DND-41 (cell line): Measurements from ENCODE around the gene AANAT.

Experiments
- ATAC-seq: fragments of 200-7000 bp; cut with Tn5 transposase; 3 replicates; pipeline ENCODE4 v1.9.1; 2021; ENCODE audit warnings: low read depth; ENCODE audit not compliant: insufficient read depth
- DNase-seq: peaks from one replicate; pipeline ENCODE4 v3.0.0-alpha.2; 2020
- H2AFZ ChIP-seq: 2 replicates; pipeline ENCODE4 v1.6.0; 2012; ENCODE audit warnings: low read depth, low read length
- H3K27ac ChIP-seq: 2 replicates; pipeline ENCODE4 v1.5.1; 2012; ENCODE audit warnings: low read length, inconsistent platforms
- H3K27me3 ChIP-seq: fragments of 200-600 bp; sonication (generic); 2 replicates; pipeline ENCODE4 v1.6.0; 2012; ENCODE audit warnings: low read length, mild to moderate bottlenecking, inconsistent platforms; ENCODE audit not compliant: insufficient read depth, poor library complexity
- H3K36me3 ChIP-seq: 2 replicates; pipeline ENCODE4 v1.5.1; 2012; ENCODE audit warnings: low read length, inconsistent platforms; ENCODE audit not compliant: insufficient read depth
- H3K4me1 ChIP-seq: 2 replicates; pipeline ENCODE4 v1.5.1; 2012; ENCODE audit warnings: mild to moderate bottlenecking, low read length; ENCODE audit not compliant: insufficient read depth
- H3K4me2 ChIP-seq: 2 replicates; pipeline ENCODE4 v1.6.0; 2012; ENCODE audit warnings: mild to moderate bottlenecking, moderate library complexity, low read length, inconsistent platforms; ENCODE audit not compliant: insufficient read depth
- H3K4me3 ChIP-seq, 2 experiments: fragments of 200-600 bp in 1 of 2; shearing (Covaris generic) in 1 of 2; 2 replicates each; pipeline ENCODE4 v1.5.1; 2012 to 2016; ENCODE audit warnings: inconsistent platforms in 2 of 2, low read length in 2 of 2, mild to moderate bottlenecking in 2 of 2, low read depth in 1 of 2, moderate library complexity in 1 of 2
- H3K79me2 ChIP-seq: 2 replicates; pipeline ENCODE4 v1.6.0; 2012; ENCODE audit warnings: low read length, inconsistent platforms; ENCODE audit not compliant: insufficient read depth
- H3K9ac ChIP-seq: 2 replicates; pipeline ENCODE4 v1.6.0; 2012; ENCODE audit warnings: low read depth, mild to moderate bottlenecking, inconsistent platforms, low read length, moderate library complexity
- H3K9me3 ChIP-seq: 2 replicates; pipeline ENCODE4 v1.5.1; 2012; ENCODE audit warnings: low read length, moderate library complexity, mild to moderate bottlenecking, inconsistent platforms; ENCODE audit not compliant: insufficient read depth, severe bottlenecking
- H4K20me1 ChIP-seq: 2 replicates; pipeline ENCODE4 v1.6.0; 2012; ENCODE audit warnings: low read length; ENCODE audit not compliant: insufficient read depth
- EZH2 ChIP-seq: IDR thresholded peaks from 3 replicates; pipeline ENCODE4 v1.6.1; 2012; ENCODE audit warnings: borderline replicate concordance, low read depth, mild to moderate bottlenecking, moderate library complexity, low read length, inconsistent platforms; ENCODE audit not compliant: severe bottlenecking
- TF ChIP-seq, protein P1 (sequence below): IDR thresholded peaks from 2 replicates; pipeline ENCODE4 v1.5.1; 2012; ENCODE audit warnings: borderline replicate concordance, low read length, moderate library complexity, mild to moderate bottlenecking; ENCODE audit not compliant: poor library complexity, severe bottlenecking; ENCODE audit errors: extremely low read depth

The AANAT gene

GRCh38 chr17:76497979-76498875, 30.8 kb downstream of the AANAT start:
- Histone ChIP-seq H3K79me2 (no peaks in the 10 kb centered on the region), H3K4me2 (no peak overlapping the region), H3K9me3 (no peaks in the 10 kb centered on the region), H4K20me1 (peaks cover 16% of the 10 kb centered on the region; the same call in 1 of the 2 replicates), H3K27me3 (peaks cover 15% of the 10 kb centered on the region), H3K36me3 (no peaks in the 10 kb centered on the region), H3K4me1 (peaks cover 17% of the 10 kb centered on the region), H3K4me3 (no peak overlapping the region), H2AFZ (no peak overlapping the region), H3K9ac (no peak overlapping the region), H3K27ac (no peak overlapping the region)
- TF ChIP-seq, protein P1, sequence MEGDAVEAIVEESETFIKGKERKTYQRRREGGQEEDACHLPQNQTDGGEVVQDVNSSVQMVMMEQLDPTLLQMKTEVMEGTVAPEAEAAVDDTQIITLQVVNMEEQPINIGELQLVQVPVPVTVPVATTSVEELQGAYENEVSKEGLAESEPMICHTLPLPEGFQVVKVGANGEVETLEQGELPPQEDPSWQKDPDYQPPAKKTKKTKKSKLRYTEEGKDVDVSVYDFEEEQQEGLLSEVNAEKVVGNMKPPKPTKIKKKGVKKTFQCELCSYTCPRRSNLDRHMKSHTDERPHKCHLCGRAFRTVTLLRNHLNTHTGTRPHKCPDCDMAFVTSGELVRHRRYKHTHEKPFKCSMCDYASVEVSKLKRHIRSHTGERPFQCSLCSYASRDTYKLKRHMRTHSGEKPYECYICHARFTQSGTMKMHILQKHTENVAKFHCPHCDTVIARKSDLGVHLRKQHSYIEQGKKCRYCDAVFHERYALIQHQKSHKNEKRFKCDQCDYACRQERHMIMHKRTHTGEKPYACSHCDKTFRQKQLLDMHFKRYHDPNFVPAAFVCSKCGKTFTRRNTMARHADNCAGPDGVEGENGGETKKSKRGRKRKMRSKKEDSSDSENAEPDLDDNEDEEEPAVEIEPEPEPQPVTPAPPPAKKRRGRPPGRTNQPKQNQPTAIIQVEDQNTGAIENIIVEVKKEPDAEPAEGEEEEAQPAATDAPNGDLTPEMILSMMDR = no peak
- TF ChIP-seq EZH2 = no peak
- DNase-seq (no peak), ATAC-seq (no peak)

GRCh38 chr17:76498876-76499251, 31.5 kb downstream of the AANAT start:
- Histone ChIP-seq H3K4me1 (peaks cover 13% of the 10 kb centered on the region), H2AFZ (no peak overlapping the region), H3K27ac (no peak overlapping the region), H3K79me2 (no peaks in the 10 kb centered on the region), H4K20me1 (peaks cover 16% of the 10 kb centered on the region; the same call in 1 of the 2 replicates), H3K9ac (no peak overlapping the region), H3K4me2 (no peak overlapping the region), H3K36me3 (no peaks in the 10 kb centered on the region), H3K4me3 (no peak overlapping the region), H3K27me3 (peaks cover 15% of the 10 kb centered on the region), H3K9me3 (no peaks in the 10 kb centered on the region)
- TF ChIP-seq, protein P1 = no peak
- no peak for TF ChIP-seq EZH2
- ATAC-seq (no peak), DNase-seq (no peak)

DNA sequence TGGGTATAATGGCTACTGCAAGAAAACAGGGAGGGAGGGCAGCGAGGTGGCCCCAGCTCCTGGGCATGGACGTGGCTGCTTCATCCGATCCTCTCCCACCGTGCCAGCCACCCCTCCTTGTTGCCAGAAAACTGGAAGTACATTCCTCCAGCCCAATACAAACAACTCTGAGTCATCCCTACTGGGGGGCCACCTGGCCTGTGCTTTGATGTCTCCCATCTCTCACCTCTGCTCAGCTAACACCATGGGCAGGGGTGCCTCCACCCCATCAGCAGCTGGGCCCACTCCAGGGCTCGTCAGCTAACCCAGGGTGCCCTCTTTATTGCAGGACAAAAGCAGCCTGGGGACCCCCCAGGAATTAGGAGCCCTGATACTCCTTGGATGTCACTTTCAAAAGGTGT, 31.9 kb downstream of the AANAT start:
- H3K4me1 ChIP-seq = peaks cover 13% of the 10 kb centered on the region
- H3K9ac ChIP-seq = no peak overlapping the region
- no peaks in the 10 kb centered on the region for H3K9me3 ChIP-seq
- no peak for DNase-seq
- no peak overlapping the region for H3K4me3 ChIP-seq
- TF ChIP-seq EZH2 = no peak
- TF ChIP-seq, protein P1 = no peak
- H3K27me3 ChIP-seq = peaks cover 15% of the 10 kb centered on the region
- H3K79me2 ChIP-seq = no peaks in the 10 kb centered on the region
- no peak overlapping the region for H3K4me2 ChIP-seq
- no peak for ATAC-seq
- peaks cover 16% of the 10 kb centered on the region; the same call in 1 of the 2 replicates for H4K20me1 ChIP-seq
- no peak overlapping the region for H3K27ac ChIP-seq
- H3K36me3 ChIP-seq = no peaks in the 10 kb centered on the region
- H2AFZ ChIP-seq = no peak overlapping the region
